Measurements from ENCODE around the gene TCOF1.

The TCOF1 gene

GRCh38 chr5:150310246-150310645, 47.3 kb upstream of the TCOF1 start:
- Histone ChIP-seq H3K27ac (ENCODE audit: low read length) (no peak overlapping the region), H3K36me3 (ENCODE audit: insufficient read depth, low read length) (no peaks in the 10 kb centered on the region), H3K4me1 (ENCODE audit: insufficient read depth, low read length) (no peaks in the 10 kb centered on the region), H3K79me2 (ENCODE audit: insufficient read depth, low read length) (no peaks in the 10 kb centered on the region), H3K9me3 (ENCODE audit: insufficient read depth, low read length, severe bottlenecking) (no peaks in the 10 kb centered on the region), H3K9ac (ENCODE audit: low read depth, low read length) (no peak overlapping the region), H3K27me3 (ENCODE audit: insufficient read depth, low read length, poor library complexity) (peaks cover 13% of the 10 kb centered on the region), H2AFZ (ENCODE audit: low read depth, low read length) (no peak overlapping the region), H3K4me2 (ENCODE audit: insufficient read depth, low read length) (no peak overlapping the region), H4K20me1 (ENCODE audit: insufficient read depth, low read length) (peaks cover 3% of the 10 kb centered on the region; the same call in 1 of the 2 replicates), H3K4me3 (ENCODE audit: low read depth in 1 of 2, low read length in 2 of 2) (no peak overlapping the region)
- TF ChIP-seq CTCF (IDR thresholded peaks at IDR 0.05; ENCODE audit: borderline replicate concordance, extremely low read depth, low read length, poor library complexity, severe bottlenecking) (no peak), EZH2 (IDR thresholded peaks at IDR 0.05; ENCODE audit: borderline replicate concordance, low read depth, low read length, severe bottlenecking) (no peak)
- DNase-seq (no peak), ATAC-seq (ENCODE audit: insufficient read depth, low read depth) (no peak)

- no peak overlapping the region for H3K27ac ChIP-seq (ENCODE audit: low read length)
- H3K4me1 ChIP-seq (ENCODE audit: insufficient read depth, low read length): no peaks in the 10 kb centered on the region
- TF ChIP-seq CTCF (IDR thresholded peaks at IDR 0.05; ENCODE audit: borderline replicate concordance, extremely low read depth, low read length, poor library complexity, severe bottlenecking) (no peak), EZH2 (IDR thresholded peaks at IDR 0.05; ENCODE audit: borderline replicate concordance, low read depth, low read length, severe bottlenecking) (no peak)
- ATAC-seq (ENCODE audit: insufficient read depth, low read depth) (no peak), DNase-seq (no peak)
- peaks cover 13% of the 10 kb centered on the region for H3K27me3 ChIP-seq (ENCODE audit: insufficient read depth, low read length, poor library complexity)
- H3K9ac ChIP-seq (ENCODE audit: low read depth, low read length): no peak overlapping the region
- no peak overlapping the region for H3K4me2 ChIP-seq (ENCODE audit: insufficient read depth, low read length)
- H3K36me3 ChIP-seq (ENCODE audit: insufficient read depth, low read length): no peaks in the 10 kb centered on the region
- no peak overlapping the region for H2AFZ ChIP-seq (ENCODE audit: low read depth, low read length)
- peaks cover 3% of the 10 kb centered on the region; the same call in 1 of the 2 replicates for H4K20me1 ChIP-seq (ENCODE audit: insufficient read depth, low read length)
- H3K79me2 ChIP-seq (ENCODE audit: insufficient read depth, low read length): no peaks in the 10 kb centered on the region
- no peak overlapping the region for H3K4me3 ChIP-seq (ENCODE audit: low read depth in 1 of 2, low read length in 2 of 2)
- no peaks in the 10 kb centered on the region for H3K9me3 ChIP-seq (ENCODE audit: insufficient read depth, low read length, severe bottlenecking)
These were observed 46.3 kb upstream of the TCOF1 start for GRCh38 chr5:150311015-150311692.

- Histone ChIP-seq H3K9ac (ENCODE audit: low read depth, low read length) (no peak overlapping the region), H3K36me3 (ENCODE audit: insufficient read depth, low read length) (no peaks in the 10 kb centered on the region), H3K4me3 (ENCODE audit: low read depth in 1 of 2, low read length in 2 of 2) (no peak overlapping the region), H3K9me3 (ENCODE audit: insufficient read depth, low read length, severe bottlenecking) (no peaks in the 10 kb centered on the region), H3K79me2 (ENCODE audit: insufficient read depth, low read length) (no peaks in the 10 kb centered on the region), H3K4me1 (ENCODE audit: insufficient read depth, low read length) (no peaks in the 10 kb centered on the region), H3K27me3 (ENCODE audit: insufficient read depth, low read length, poor library complexity) (peaks cover 13% of the 10 kb centered on the region), H2AFZ (ENCODE audit: low read depth, low read length) (no peak overlapping the region), H3K4me2 (ENCODE audit: insufficient read depth, low read length) (no peak overlapping the region), H4K20me1 (ENCODE audit: insufficient read depth, low read length) (peaks cover 3% of the 10 kb centered on the region; the same call in 1 of the 2 replicates), H3K27ac (ENCODE audit: low read length) (no peak overlapping the region)
- TF ChIP-seq CTCF (IDR thresholded peaks at IDR 0.05; ENCODE audit: borderline replicate concordance, extremely low read depth, low read length, poor library complexity, severe bottlenecking): no peak
- DNase-seq (no peak), ATAC-seq (ENCODE audit: insufficient read depth, low read depth) (no peak)
These were observed 45.0 kb upstream of the TCOF1 start for GRCh38 chr5:150312518-150312917.

Data from DND-41 (cell line).